Astrocyte of the spinal cord (primary cell): ENCODE measurements around the gene PTGDS.

Experiments used
- DNase-seq: peaks from one replicate; pipeline ENCODE4 v3.0.0; 2011; ENCODE audit warnings: low read depth, low spot score
- H3K4me3 ChIP-seq: 2 replicates; pipeline ENCODE4 v1.5.1; 2011; ENCODE audit warnings: low read depth, mild to moderate bottlenecking, low read length, moderate library complexity
- in situ Hi-C: cut with HindIII; loops from 2 replicates; pipeline ENCODE4 v1.10.0; 2017; ENCODE audit warnings: low sequenced_read_pairs
- TF ChIP-seq, protein P1 (sequence below): IDR thresholded peaks from 2 replicates; pipeline ENCODE4 v1.5.1; 2012; ENCODE audit warnings: low read depth, mild to moderate bottlenecking, low read length, inconsistent platforms

PTGDS gene

DNA sequence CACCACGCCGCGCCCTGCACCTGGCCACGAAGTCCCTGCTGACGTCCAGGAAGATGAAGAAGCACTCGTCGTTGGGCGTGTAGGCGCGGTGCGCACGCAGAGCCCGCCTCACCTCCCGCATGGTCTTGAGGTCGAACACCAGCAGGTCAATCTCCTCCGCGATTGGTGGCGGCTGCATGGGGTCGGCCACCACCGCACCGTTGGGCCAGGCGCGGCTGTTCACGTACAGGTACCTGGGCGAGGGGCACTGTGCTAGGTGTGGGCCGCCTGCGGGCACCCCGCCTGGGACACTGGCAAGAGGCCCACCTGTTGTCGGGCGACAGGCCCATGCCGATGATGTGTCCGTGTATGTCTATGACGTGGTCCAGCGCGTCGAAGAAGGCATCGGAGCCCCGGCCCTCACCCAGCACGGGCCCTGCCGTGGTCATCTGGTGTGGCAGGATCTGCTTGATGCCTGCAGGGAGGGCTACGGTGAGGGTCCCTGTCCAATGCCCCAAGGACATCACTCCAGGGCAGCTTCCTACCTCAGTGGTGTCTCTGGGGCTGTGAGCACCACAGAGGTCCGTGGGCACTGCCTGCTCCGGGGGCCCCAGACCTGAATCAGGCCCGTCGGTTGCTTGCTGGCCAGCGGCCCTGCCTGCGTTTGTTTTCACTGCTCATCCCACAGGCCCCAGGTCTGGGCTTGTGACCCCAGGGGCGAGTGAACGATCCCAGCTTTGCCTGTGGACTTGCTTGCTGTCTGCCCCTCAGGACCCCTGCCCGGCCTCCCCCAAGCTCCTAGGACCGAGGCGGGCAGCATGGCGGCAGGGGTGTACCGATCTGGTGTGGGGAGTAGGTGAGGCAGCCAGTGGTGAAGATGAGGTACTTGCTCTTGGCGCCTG is 35.8 kb upstream of the PTGDS start:
- DNase-seq, result no peak
- no peak overlapping the region for H3K4me3 ChIP-seq
- in situ Hi-C loops, result loop anchor here (25.0 kb wide), 1 partner anchor 96 kb away; the partner anchor contains the start of genes ABCA2, FUT7 and NPDC1
- TF ChIP-seq, protein P1, sequence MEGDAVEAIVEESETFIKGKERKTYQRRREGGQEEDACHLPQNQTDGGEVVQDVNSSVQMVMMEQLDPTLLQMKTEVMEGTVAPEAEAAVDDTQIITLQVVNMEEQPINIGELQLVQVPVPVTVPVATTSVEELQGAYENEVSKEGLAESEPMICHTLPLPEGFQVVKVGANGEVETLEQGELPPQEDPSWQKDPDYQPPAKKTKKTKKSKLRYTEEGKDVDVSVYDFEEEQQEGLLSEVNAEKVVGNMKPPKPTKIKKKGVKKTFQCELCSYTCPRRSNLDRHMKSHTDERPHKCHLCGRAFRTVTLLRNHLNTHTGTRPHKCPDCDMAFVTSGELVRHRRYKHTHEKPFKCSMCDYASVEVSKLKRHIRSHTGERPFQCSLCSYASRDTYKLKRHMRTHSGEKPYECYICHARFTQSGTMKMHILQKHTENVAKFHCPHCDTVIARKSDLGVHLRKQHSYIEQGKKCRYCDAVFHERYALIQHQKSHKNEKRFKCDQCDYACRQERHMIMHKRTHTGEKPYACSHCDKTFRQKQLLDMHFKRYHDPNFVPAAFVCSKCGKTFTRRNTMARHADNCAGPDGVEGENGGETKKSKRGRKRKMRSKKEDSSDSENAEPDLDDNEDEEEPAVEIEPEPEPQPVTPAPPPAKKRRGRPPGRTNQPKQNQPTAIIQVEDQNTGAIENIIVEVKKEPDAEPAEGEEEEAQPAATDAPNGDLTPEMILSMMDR, result no peak

- in situ Hi-C loops, result loop anchor here (25.0 kb wide), 1 partner anchor 95 kb away; the partner anchor contains the start of genes ABCA2, FUT7 and NPDC1
- TF ChIP-seq, protein P1, result no peak
- no peak for DNase-seq
- no peak overlapping the region for H3K4me3 ChIP-seq
Observed at GRCh38 chr9:136942112-136942880, 35.0 kb upstream of the PTGDS start.

- no peak for DNase-seq
- TF ChIP-seq, protein P1, result no peak
- in situ Hi-C loops, result loop anchor here (25.0 kb wide), 1 partner anchor 94 kb away; the partner anchor contains the start of genes ABCA2, FUT7 and NPDC1
- H3K4me3 ChIP-seq, result peak overlapping the region; percentile 75
Observed at GRCh38 chr9:136942881-136943230, 34.4 kb upstream of the PTGDS start.

DNA sequence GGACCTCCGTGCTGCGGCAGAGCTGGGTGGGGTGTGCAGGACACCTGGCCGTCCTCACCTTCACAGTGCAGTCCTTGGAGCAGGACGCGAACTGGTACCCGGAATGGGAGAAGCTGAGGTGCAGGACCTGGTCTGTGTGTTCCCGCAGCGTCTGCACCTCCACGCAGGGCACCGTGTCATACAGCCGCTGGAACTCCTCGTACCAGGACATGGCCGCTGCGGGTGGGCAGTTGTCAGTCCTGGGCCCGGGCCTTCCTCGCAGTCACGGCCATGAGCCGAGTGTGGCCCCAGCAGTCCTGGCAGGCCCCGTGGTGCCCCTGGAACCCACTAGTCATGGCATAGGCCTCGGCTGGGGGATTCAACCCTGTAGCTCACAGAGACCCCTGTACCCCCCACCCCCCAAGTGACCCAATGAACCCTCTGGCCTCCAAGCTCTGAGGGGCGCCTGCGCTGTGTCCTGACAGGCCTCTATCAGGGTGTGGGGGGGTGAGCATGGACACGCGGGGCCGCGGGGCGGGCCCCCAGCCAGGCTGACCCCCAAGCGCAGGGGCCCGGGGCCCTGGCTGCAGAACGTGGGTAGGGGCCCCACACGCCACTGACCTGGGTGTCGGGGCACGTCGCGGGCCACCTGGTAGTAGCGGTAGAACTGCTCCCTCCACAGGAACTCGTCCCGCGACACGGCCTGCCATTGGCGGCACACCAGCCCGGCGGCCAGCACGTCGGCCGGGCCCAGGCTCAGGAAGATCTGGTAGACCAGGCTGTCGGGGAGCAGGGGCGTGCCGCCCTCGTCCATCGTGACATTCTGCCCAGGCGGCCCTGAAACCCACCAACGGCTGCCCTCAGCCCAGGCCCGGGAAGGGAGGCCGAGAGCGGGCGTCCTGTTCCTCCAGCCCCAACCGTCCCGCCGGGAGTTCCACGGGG is 33.8 kb upstream of the PTGDS start:
- peak; percentile 15 for DNase-seq
- H3K4me3 ChIP-seq, result peak overlapping the region; percentile 75
- in situ Hi-C loops, result loop anchor here (25.0 kb wide), 1 partner anchor 94 kb away; the partner anchor contains the start of genes ABCA2, FUT7 and NPDC1
- TF ChIP-seq, protein P1, result no peak

DNA sequence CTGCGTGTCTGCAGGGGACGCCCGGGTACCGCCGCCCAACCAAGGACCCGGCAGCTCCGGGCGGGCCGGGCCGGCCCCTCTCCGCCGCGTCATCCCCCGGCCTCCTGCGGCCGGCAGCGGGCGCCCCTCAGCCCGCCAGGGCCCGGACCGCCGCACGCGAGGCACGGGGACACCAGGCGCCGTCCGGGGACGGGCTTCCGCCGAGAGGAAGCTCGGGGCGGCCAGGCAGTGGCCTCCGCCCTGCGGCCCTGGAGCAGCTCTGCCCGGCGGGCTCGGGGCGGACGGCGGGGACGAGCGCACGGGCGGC is 33.1 kb upstream of the PTGDS start:
- DNase-seq, result peak; percentile 51
- TF ChIP-seq, protein P1, result peak; percentile 9
- peak overlapping the region; percentile 75 for H3K4me3 ChIP-seq
- in situ Hi-C loops, result loop anchor here (25.0 kb wide), 1 partner anchor 93 kb away; the partner anchor contains the start of genes ABCA2, FUT7 and NPDC1
